NB4 (cell line): Measurements from ENCODE around the gene SNRNP40.

Experiments
- MAX ChIP-seq: IDR thresholded peaks from 2 replicates; pipeline ENCODE4 v1.6.1; 2011; ENCODE audit warnings: low read depth, low read length
- MYC ChIP-seq: IDR thresholded peaks from 2 replicates; pipeline ENCODE4 v1.6.1; 2011; ENCODE audit warnings: low read depth, low read length
- POLR2A ChIP-seq: IDR thresholded peaks from 2 replicates; pipeline ENCODE4 v1.6.1; 2011; ENCODE audit warnings: mild to moderate bottlenecking; ENCODE audit not compliant: insufficient read length; ENCODE audit errors: extremely low read depth
- TF ChIP-seq, protein P1 (sequence below): IDR thresholded peaks from one replicate; pipeline ENCODE4 v1.5.1; 2012; ENCODE audit warnings: low read depth, low read length

DNA sequence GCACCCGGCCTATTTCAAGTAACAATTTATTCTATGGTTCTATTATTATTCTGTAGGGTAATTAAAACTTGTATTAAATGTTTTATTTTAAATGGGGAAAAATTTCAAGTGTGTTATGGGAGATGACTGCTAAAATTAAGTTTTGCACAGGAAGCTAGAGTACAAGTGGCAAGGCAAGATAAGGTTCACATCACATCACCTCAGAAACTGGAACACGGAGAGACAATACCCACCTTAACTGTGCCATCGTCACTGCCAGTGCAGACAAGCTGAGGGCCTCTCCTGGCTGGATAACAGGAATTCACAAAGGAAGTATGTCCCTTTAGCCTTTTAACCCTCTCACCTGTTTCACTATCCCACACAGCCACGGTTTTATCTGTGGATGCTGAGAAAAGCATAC, 7.6 kb downstream of the SNRNP40 start:
- no peak for TF ChIP-seq POLR2A
- TF ChIP-seq, protein P1, sequence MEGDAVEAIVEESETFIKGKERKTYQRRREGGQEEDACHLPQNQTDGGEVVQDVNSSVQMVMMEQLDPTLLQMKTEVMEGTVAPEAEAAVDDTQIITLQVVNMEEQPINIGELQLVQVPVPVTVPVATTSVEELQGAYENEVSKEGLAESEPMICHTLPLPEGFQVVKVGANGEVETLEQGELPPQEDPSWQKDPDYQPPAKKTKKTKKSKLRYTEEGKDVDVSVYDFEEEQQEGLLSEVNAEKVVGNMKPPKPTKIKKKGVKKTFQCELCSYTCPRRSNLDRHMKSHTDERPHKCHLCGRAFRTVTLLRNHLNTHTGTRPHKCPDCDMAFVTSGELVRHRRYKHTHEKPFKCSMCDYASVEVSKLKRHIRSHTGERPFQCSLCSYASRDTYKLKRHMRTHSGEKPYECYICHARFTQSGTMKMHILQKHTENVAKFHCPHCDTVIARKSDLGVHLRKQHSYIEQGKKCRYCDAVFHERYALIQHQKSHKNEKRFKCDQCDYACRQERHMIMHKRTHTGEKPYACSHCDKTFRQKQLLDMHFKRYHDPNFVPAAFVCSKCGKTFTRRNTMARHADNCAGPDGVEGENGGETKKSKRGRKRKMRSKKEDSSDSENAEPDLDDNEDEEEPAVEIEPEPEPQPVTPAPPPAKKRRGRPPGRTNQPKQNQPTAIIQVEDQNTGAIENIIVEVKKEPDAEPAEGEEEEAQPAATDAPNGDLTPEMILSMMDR: no peak
- TF ChIP-seq MYC: no peak
- TF ChIP-seq MAX: no peak
